Keratinocyte (primary cell): Measurements from ENCODE around the gene MYLK3. TPM values are rescaled to one million over a fixed set of nuclear protein-coding genes. Genes with fewer than 3 reads are reported as not detected.

Source experiments
- DNase-seq: peaks from one replicate; pipeline ENCODE4 v3.0.0-alpha.2; 2011; ENCODE audit warnings: low read depth, missing footprints, low spot score
- FAIRE-seq: peaks from 2 replicates; lab custom pipeline; 2011; peaks lifted over from hg19 to GRCh38; lab: Jason Lieb, UNC
- H2AFZ ChIP-seq: 2 replicates; pipeline ENCODE4 v1.6.0; 2012; ENCODE audit warnings: low read length, control low read depth, inconsistent platforms; ENCODE audit not compliant: control insufficient read depth
- H3K27ac ChIP-seq: 2 replicates; pipeline ENCODE4 v1.5.1; 2011; ENCODE audit warnings: low read length; ENCODE audit not compliant: control insufficient read depth, insufficient read depth
- H3K27me3 ChIP-seq: 3 replicates; pipeline ENCODE4 v1.6.0; 2011; ENCODE audit warnings: low read length; ENCODE audit not compliant: control insufficient read depth, insufficient read depth; ENCODE audit errors: extremely low read depth
- H3K36me3 ChIP-seq, 2 experiments: 2 replicates in 1 of 2; 3 replicates in 1 of 2; pipeline ENCODE4 v1.5.1; 2011; ENCODE audit warnings: low read length in 2 of 2, mild to moderate bottlenecking in 1 of 2; ENCODE audit not compliant: control insufficient read depth in 2 of 2, insufficient read depth in 2 of 2; ENCODE audit errors: extremely low read depth in 1 of 2
- H3K4me1 ChIP-seq: 3 replicates; pipeline ENCODE4 v1.5.1; 2011; ENCODE audit warnings: low read length; ENCODE audit not compliant: control insufficient read depth, insufficient read depth; ENCODE audit errors: extremely low read depth
- H3K4me2 ChIP-seq: 3 replicates; pipeline ENCODE4 v1.6.0; 2011; ENCODE audit warnings: low read depth, low read length; ENCODE audit not compliant: control insufficient read depth, insufficient read depth; ENCODE audit errors: extremely low read depth
- H3K4me3 ChIP-seq, 3 experiments: fragments of 200-600 bp in 1 of 3; sonication (generic) in 1 of 3; 2 replicates in 2 of 3; 3 replicates in 1 of 3; pipeline ENCODE4 v1.5.1; 2011 to 2016; ENCODE audit warnings: low read length in 3 of 3, mild to moderate bottlenecking in 3 of 3, control low read depth in 2 of 3, inconsistent platforms in 1 of 3, low read depth in 1 of 3, mixed read lengths in 1 of 3, mixed run types in 1 of 3, moderate library complexity in 1 of 3; ENCODE audit not compliant: control insufficient read depth in 2 of 3, insufficient read depth in 2 of 3; ENCODE audit errors: extremely low read depth in 1 of 3
- H3K79me2 ChIP-seq: 2 replicates; pipeline ENCODE4 v1.6.0; 2012; ENCODE audit warnings: low read length; ENCODE audit not compliant: control insufficient read depth, insufficient read depth
- H3K9ac ChIP-seq: 3 replicates; pipeline ENCODE4 v1.6.0; 2011; ENCODE audit warnings: low read length; ENCODE audit not compliant: control insufficient read depth, insufficient read depth; ENCODE audit errors: extremely low read depth
- H3K9me1 ChIP-seq: 3 replicates; pipeline ENCODE4 v1.6.0; 2011; ENCODE audit warnings: low read length; ENCODE audit not compliant: control insufficient read depth, insufficient read depth; ENCODE audit errors: extremely low read depth
- H3K9me3 ChIP-seq: 2 replicates; pipeline ENCODE4 v1.5.1; 2012; ENCODE audit warnings: low read depth, low read length; ENCODE audit not compliant: control insufficient read depth
- H4K20me1 ChIP-seq: 3 replicates; pipeline ENCODE4 v1.6.0; 2011; ENCODE audit warnings: low read length; ENCODE audit not compliant: control insufficient read depth, insufficient read depth; ENCODE audit errors: extremely low read depth
- CTCF ChIP-seq, 3 experiments: IDR thresholded peaks in 1 of 3; conservative IDR thresholded peaks in 1 of 3; optimal IDR thresholded peaks in 1 of 3; 2 replicates in 2 of 3; 3 replicates in 1 of 3; pipeline versions ENCODE3 to v1.5.1; 2011; ENCODE audit warnings: low read length in 3 of 3, mild to moderate bottlenecking in 3 of 3, moderate library complexity in 2 of 3, control low read depth in 1 of 3, inconsistent platforms in 1 of 3; ENCODE audit not compliant: insufficient read depth in 2 of 3; ENCODE audit errors: extremely low read depth in 1 of 3
- EZH2 ChIP-seq: IDR thresholded peaks from one replicate; pipeline ENCODE4 v1.6.1; 2012; ENCODE audit warnings: inconsistent platforms, mild to moderate bottlenecking, low read length, moderate library complexity
- dilution Hi-C: fragments of 300-500 bp; cut with MboI; formaldehyde crosslinking; loops from one replicate; pipeline ENCODE4 v1.7.0; 2020; ENCODE audit warnings: low sequenced_read_pairs; ENCODE audit not compliant: extremely low pct_ligation_motif_present
- polyA plus RNA-seq, 5 experiments: library from polyadenylated mRNA; depleted of rRNA in 3 of 5; stranded (reverse) in 3 of 5; stranded (forward) in 1 of 5; unstranded in 1 of 5; fragments of >200 nt; gene quantifications; 1 replicate in 1 of 5; 2 replicates in 3 of 5; 3 replicates in 1 of 5; pipeline versions ENCODE4 v1.2.1 to v1.2.3, GENCODE V29; 2011 to 2012; ENCODE audit warnings: missing spikeins in 2 of 5, low read depth in 1 of 5, low replicate concordance in 1 of 5

Gene MYLK3
- polyA plus RNA-seq, 1 donor (not counting 4 experiments of a cell fraction or from before 2014, with no cell fraction given) = 0.03 TPM

GRCh38 chr16:46788891-46789474, 40.8 kb upstream of the MYLK3 start:
- H3K27me3 ChIP-seq = no peaks in the 10 kb centered on the region
- no peaks in the 10 kb centered on the region for H4K20me1 ChIP-seq
- no peak for DNase-seq
- H2AFZ ChIP-seq = no peak overlapping the region
- H3K36me3 ChIP-seq = no peaks in the 10 kb centered on the region
- peaks cover 11% of the 10 kb centered on the region for H3K4me1 ChIP-seq
- dilution Hi-C loops = no loop called here
- H3K4me3 ChIP-seq = no peak overlapping the region
- no peak overlapping the region for H3K4me2 ChIP-seq
- no peak overlapping the region for H3K9ac ChIP-seq
- H3K9me1 ChIP-seq = no peaks in the 10 kb centered on the region
- H3K79me2 ChIP-seq = no peaks in the 10 kb centered on the region
- no peak for FAIRE-seq
- TF ChIP-seq EZH2 (no peak), CTCF (optimal IDR thresholded peaks at IDR 0.05 in 1 of 3, IDR thresholded peaks at IDR 0.05 in 1 of 3, conservative IDR thresholded peaks at IDR 0.05 in 1 of 3; ENCODE audit: extremely low read depth in 1 of 3, insufficient read depth in 2 of 3, low read length in 3 of 3) (no peak)
- no peak overlapping the region for H3K27ac ChIP-seq
- H3K9me3 ChIP-seq = no peaks in the 10 kb centered on the region

- no peak for FAIRE-seq
- Histone ChIP-seq H3K4me3 (no peak overlapping the region), H3K4me2 (no peak overlapping the region), H2AFZ (no peak overlapping the region), H3K9ac (no peak overlapping the region), H3K27ac (no peak overlapping the region), H3K27me3 (no peaks in the 10 kb centered on the region), H3K9me1 (no peaks in the 10 kb centered on the region), H3K4me1 (peaks cover 11% of the 10 kb centered on the region), H3K79me2 (no peaks in the 10 kb centered on the region), H3K36me3 (no peaks in the 10 kb centered on the region), H3K9me3 (no peaks in the 10 kb centered on the region), H4K20me1 (no peaks in the 10 kb centered on the region)
- dilution Hi-C loops = no loop called here
- no peak for DNase-seq
- no peak for TF ChIP-seq CTCF (optimal IDR thresholded peaks at IDR 0.05 in 1 of 3, IDR thresholded peaks at IDR 0.05 in 1 of 3, conservative IDR thresholded peaks at IDR 0.05 in 1 of 3; ENCODE audit: extremely low read depth in 1 of 3, insufficient read depth in 2 of 3, low read length in 3 of 3)
- TF ChIP-seq EZH2 = no peak
These were observed 39.8 kb upstream of the MYLK3 start for GRCh38 chr16:46787909-46788308.
